Panc1 (cell line): ENCODE results near the gene RDH5. TPM values are rescaled to one million over a fixed set of nuclear protein-coding genes. Genes with fewer than 3 reads are reported as not detected.

Experiments used
- ATAC-seq: fragments of 200-7000 bp; cut with Tn5 transposase; 2 replicates; pipeline ENCODE4 v1.9.1; 2020; ENCODE audit warnings: mild to moderate bottlenecking, moderate library complexity
- BruUV-seq: library from RNA; stranded (reverse); fragments of 400-500 nt; replicated peaks from 2 replicates; lab custom pipeline; 2021; lab: Mats Ljungman, UMichigan
- CTCF ChIA-PET: fragments of 300-600 bp; sonication (Branson Sonifier 250); formaldehyde crosslinking; loops from one replicate; lab custom pipeline; 2022; ENCODE audit warnings: antibody characterized with exemption; lab: Charles Lee
- POLR2A ChIA-PET: fragments of 300-600 bp; sonication (Branson Sonifier 250); formaldehyde crosslinking; loops from one replicate; lab custom pipeline; 2022; ENCODE audit warnings: antibody characterized with exemption; lab: Charles Lee
- DNase-seq: peaks from one replicate; pipeline ENCODE4 v3.0.0-alpha.2; 2010; ENCODE audit warnings: low read depth, low spot score
- H3K27ac ChIP-seq: 2 replicates; pipeline ENCODE4 v1.5.1; 2011; ENCODE audit warnings: mild to moderate bottlenecking, low read length, inconsistent platforms
- H3K27me3 ChIP-seq: fragments of 200-500 bp; sonication (Bioruptor generic); 2 replicates; pipeline ENCODE4 v1.6.0; 2014; ENCODE audit warnings: low read length, inconsistent platforms; ENCODE audit not compliant: control insufficient read depth, insufficient read depth
- H3K36me3 ChIP-seq: fragments of 200-500 bp; sonication (Bioruptor generic); 2 replicates; pipeline ENCODE4 v1.5.1; 2014; ENCODE audit warnings: inconsistent platforms, mild to moderate bottlenecking, low read length, moderate library complexity; ENCODE audit not compliant: control insufficient read depth, insufficient read depth
- H3K4me1 ChIP-seq: 2 replicates; pipeline ENCODE4 v1.5.1; 2011; ENCODE audit warnings: inconsistent platforms, mild to moderate bottlenecking, low read length, moderate library complexity; ENCODE audit not compliant: control insufficient read depth, insufficient read depth
- H3K4me3 ChIP-seq, 2 experiments: 2 replicates each; pipeline ENCODE4 v1.5.1; 2011 to 2012; ENCODE audit warnings: low read depth in 2 of 2, low read length in 2 of 2, mild to moderate bottlenecking in 2 of 2, inconsistent platforms in 1 of 2, moderate library complexity in 1 of 2
- H3K9me3 ChIP-seq: fragments of 200-500 bp; sonication (Bioruptor generic); 2 replicates; pipeline ENCODE4 v1.5.1; 2014; ENCODE audit warnings: low read depth, mild to moderate bottlenecking, inconsistent platforms, low read length, moderate library complexity; ENCODE audit not compliant: control insufficient read depth, insufficient read depth
- POLR2AphosphoS5 ChIP-seq: IDR thresholded peaks from 2 replicates; pipeline ENCODE4 v1.6.1; 2012; ENCODE audit warnings: mild to moderate bottlenecking, low read depth, low read length, moderate library complexity
- SIN3A ChIP-seq: IDR thresholded peaks from 2 replicates; pipeline ENCODE4 v1.6.1; 2012; ENCODE audit warnings: low read depth, mild to moderate bottlenecking, low read length, moderate library complexity, borderline replicate concordance; ENCODE audit not compliant: insufficient read depth
- TCF7L2 ChIP-seq: IDR thresholded peaks from 2 replicates; pipeline ENCODE4 v1.6.1; 2011; ENCODE audit warnings: mild to moderate bottlenecking, low read depth, low read length, inconsistent platforms
- in situ Hi-C: cut with HindIII; loops from 2 replicates; pipeline ENCODE4 v1.10.0; 2016; ENCODE audit warnings: low sequenced_read_pairs, low pct_unique_long_range_greater_than_20kb
- intact Hi-C: fragments of 100-400 bp; cut with micrococcal nuclease; formaldehyde crosslinking; loops from one replicate; pipeline ENCODE4 v1.10.0; 2022; ENCODE audit not compliant: unreplicated experiment
- total RNA-seq: library from RNA; stranded (reverse); gene quantifications from one replicate; pipeline ENCODE4 v1.2.1, GENCODE V29; 2021; ENCODE audit not compliant: unreplicated experiment
- TF ChIP-seq, protein P1 (sequence below), 2 experiments: IDR thresholded peaks; 2 replicates each; pipeline ENCODE4 v1.6.1; 2011 to 2012; ENCODE audit warnings: low read depth in 2 of 2, control low read depth in 1 of 2, low read length in 1 of 2, mild to moderate bottlenecking in 1 of 2, moderate library complexity in 1 of 2; ENCODE audit not compliant: insufficient read depth in 1 of 2
- TF ChIP-seq, protein P2 (sequence below): fragments of 450-650 bp; IDR thresholded peaks from 2 replicates; pipeline ENCODE4 v1.5.1; 2017; ENCODE audit warnings: mild to moderate bottlenecking

The RDH5 gene
- total RNA-seq, 1 experiment from 2014 or later = 2.8 TPM

DNA sequence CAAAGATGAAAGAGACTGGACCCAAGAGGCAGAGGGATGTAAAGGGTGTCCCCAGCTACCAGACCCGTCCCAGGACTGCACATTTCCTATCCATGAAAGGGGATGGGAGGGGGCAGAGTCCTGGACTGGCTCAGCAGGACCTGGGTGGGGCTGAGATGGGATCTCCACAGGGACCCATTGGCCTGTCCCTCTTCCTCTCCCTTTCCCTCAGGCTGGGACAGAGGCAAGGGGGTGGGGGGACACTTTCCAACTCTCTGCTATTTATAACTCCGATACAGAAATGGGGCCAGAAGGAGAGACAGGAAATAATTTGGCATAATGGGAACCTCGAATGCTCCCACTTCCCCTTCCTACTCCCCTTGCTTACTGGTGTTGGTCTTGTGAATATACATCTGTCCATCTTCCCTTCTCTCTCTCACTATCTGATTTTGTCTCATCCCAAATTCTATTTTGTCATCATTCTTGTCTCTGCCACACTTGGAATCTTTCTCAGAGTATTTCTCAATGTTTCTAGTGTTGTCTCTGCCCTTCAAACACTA, 11.4 kb upstream of the RDH5 start:
- TF ChIP-seq TCF7L2 = no peak
- TF ChIP-seq, protein P1, sequence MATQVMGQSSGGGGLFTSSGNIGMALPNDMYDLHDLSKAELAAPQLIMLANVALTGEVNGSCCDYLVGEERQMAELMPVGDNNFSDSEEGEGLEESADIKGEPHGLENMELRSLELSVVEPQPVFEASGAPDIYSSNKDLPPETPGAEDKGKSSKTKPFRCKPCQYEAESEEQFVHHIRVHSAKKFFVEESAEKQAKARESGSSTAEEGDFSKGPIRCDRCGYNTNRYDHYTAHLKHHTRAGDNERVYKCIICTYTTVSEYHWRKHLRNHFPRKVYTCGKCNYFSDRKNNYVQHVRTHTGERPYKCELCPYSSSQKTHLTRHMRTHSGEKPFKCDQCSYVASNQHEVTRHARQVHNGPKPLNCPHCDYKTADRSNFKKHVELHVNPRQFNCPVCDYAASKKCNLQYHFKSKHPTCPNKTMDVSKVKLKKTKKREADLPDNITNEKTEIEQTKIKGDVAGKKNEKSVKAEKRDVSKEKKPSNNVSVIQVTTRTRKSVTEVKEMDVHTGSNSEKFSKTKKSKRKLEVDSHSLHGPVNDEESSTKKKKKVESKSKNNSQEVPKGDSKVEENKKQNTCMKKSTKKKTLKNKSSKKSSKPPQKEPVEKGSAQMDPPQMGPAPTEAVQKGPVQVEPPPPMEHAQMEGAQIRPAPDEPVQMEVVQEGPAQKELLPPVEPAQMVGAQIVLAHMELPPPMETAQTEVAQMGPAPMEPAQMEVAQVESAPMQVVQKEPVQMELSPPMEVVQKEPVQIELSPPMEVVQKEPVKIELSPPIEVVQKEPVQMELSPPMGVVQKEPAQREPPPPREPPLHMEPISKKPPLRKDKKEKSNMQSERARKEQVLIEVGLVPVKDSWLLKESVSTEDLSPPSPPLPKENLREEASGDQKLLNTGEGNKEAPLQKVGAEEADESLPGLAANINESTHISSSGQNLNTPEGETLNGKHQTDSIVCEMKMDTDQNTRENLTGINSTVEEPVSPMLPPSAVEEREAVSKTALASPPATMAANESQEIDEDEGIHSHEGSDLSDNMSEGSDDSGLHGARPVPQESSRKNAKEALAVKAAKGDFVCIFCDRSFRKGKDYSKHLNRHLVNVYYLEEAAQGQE (IDR thresholded peaks at IDR 0.05; ENCODE audit: insufficient read depth in 1 of 2, low read depth in 2 of 2, low read length in 1 of 2) = no peak
- TF ChIP-seq, protein P2, sequence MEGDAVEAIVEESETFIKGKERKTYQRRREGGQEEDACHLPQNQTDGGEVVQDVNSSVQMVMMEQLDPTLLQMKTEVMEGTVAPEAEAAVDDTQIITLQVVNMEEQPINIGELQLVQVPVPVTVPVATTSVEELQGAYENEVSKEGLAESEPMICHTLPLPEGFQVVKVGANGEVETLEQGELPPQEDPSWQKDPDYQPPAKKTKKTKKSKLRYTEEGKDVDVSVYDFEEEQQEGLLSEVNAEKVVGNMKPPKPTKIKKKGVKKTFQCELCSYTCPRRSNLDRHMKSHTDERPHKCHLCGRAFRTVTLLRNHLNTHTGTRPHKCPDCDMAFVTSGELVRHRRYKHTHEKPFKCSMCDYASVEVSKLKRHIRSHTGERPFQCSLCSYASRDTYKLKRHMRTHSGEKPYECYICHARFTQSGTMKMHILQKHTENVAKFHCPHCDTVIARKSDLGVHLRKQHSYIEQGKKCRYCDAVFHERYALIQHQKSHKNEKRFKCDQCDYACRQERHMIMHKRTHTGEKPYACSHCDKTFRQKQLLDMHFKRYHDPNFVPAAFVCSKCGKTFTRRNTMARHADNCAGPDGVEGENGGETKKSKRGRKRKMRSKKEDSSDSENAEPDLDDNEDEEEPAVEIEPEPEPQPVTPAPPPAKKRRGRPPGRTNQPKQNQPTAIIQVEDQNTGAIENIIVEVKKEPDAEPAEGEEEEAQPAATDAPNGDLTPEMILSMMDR = no peak
- no peak for TF ChIP-seq SIN3A
- TF ChIP-seq POLR2AphosphoS5 = no peak
- ATAC-seq (no peak), DNase-seq (no peak)
- Histone ChIP-seq H3K36me3 (no peaks in the 10 kb centered on the region), H3K9me3 (no peaks in the 10 kb centered on the region), H3K4me1 (no peaks in the 10 kb centered on the region; the same call in 1 of the 2 replicates), H3K4me3 (no peak overlapping the region), H3K27me3 (peaks cover 13% of the 10 kb centered on the region), H3K27ac (no peak overlapping the region)
- POLR2A ChIA-PET = no interaction called here
- intact Hi-C loops = no loop called here
- no TSS peak for BruUV-seq
- in situ Hi-C loops = no loop called here
- CTCF ChIA-PET = no interaction called here

DNA sequence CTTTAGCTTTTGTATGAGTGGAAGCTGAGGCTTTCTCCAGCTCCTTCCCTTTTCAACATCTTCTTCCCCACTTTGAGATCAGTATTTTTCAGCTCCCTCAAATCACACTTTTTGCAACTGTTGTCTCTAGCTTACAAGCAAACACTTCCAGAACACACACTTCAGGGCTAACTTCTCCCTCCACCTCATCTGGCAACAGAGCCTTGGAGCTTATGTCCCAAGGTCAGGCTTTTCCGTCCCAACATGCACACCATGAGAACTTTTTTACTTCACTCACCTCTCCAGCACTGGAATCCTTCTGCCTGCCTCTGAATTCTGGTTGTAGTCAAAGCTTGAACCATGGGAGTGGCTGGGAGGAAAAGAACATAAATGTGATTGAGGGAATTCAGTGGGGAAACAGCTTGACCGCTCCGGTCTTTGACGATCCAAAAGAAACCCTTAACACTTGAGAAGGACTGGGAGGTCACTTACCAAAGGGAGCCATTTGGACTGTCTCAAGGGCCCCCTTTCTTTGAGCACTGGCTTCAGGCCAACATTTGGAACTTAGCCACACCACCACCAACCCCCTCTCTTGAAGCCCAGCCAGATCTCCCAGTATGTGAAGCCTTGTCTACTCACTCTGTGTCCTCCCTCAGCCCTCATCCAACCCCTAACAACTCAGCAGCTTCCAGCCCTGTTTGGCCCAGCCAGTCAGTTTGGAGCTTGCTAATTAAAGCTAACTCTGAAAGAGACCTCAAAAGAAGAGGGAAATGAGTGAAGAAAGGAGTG, 8.2 kb upstream of the RDH5 start:
- TF ChIP-seq, protein P1 (IDR thresholded peaks at IDR 0.05; ENCODE audit: insufficient read depth in 1 of 2, low read depth in 2 of 2, low read length in 1 of 2) = no peak
- no peak for TF ChIP-seq POLR2AphosphoS5
- no peak for TF ChIP-seq SIN3A
- TF ChIP-seq TCF7L2 = no peak
- TF ChIP-seq, protein P2 = no peak
- in situ Hi-C loops = no loop called here
- no peak overlapping the region for H3K27ac ChIP-seq
- CTCF ChIA-PET = interaction anchor here (0.7 kb wide), 1 partner anchor 45 kb away, joined by 3 read pairs; no protein-coding TSS in a partner anchor
- peaks cover 11% of the 10 kb centered on the region for H3K27me3 ChIP-seq
- DNase-seq = no peak
- no peak for ATAC-seq
- intact Hi-C loops = no loop called here
- POLR2A ChIA-PET = no interaction called here
- no TSS peak for BruUV-seq
- no peak overlapping the region for H3K4me3 ChIP-seq
- H3K36me3 ChIP-seq = no peaks in the 10 kb centered on the region
- peaks cover 10% of the 10 kb centered on the region for H3K4me1 ChIP-seq
- no peaks in the 10 kb centered on the region for H3K9me3 ChIP-seq
